HepG2 (cell line): ENCODE data around the gene MBD3. TPM values are rescaled to one million over a fixed set of nuclear protein-coding genes. Genes with fewer than 3 reads are reported as not detected.

Experiments used
- ARHGAP35 ChIP-seq: sonication (generic); formaldehyde crosslinking; IDR thresholded peaks from 2 replicates; pipeline ENCODE4 v1.9.0; 2022; ENCODE audit warnings: mild to moderate bottlenecking, inconsistent platforms, moderate library complexity, missing genetic modification reagents, borderline replicate concordance
- CCDC6 ChIP-seq: sonication (generic); formaldehyde crosslinking; IDR thresholded peaks from 2 replicates; pipeline ENCODE4 v1.8.1; 2022; ENCODE audit warnings: mild to moderate bottlenecking, missing genetic modification reagents, moderate library complexity
- ELF4 ChIP-seq: sonication (generic); formaldehyde crosslinking; IDR thresholded peaks from 2 replicates; pipeline ENCODE4 v1.5.0; 2020; ENCODE audit warnings: missing genetic modification reagents, mild to moderate bottlenecking, moderate library complexity, borderline replicate concordance
- JUND ChIP-seq: sonication (generic); formaldehyde crosslinking; IDR thresholded peaks from 2 replicates; pipeline ENCODE4 v1.8.0; 2022; ENCODE audit warnings: mild to moderate bottlenecking, missing genetic modification reagents
- KDM4B ChIP-seq: sonication (generic); formaldehyde crosslinking; IDR thresholded peaks from 2 replicates; pipeline ENCODE4 v1.4.0; 2020; ENCODE audit warnings: missing genetic modification reagents
- MEF2D ChIP-seq: sonication (generic); formaldehyde crosslinking; IDR thresholded peaks from 2 replicates; pipeline ENCODE4 v1.5.1; 2020; ENCODE audit warnings: mild to moderate bottlenecking, missing genetic modification reagents
- MTF1 ChIP-seq: sonication (generic); formaldehyde crosslinking; IDR thresholded peaks from 2 replicates; pipeline ENCODE4 v1.5.0; 2020; ENCODE audit warnings: missing genetic modification reagents
- NCOR1 ChIP-seq: fragments of 200-600 bp; sonication (generic); IDR thresholded peaks from 2 replicates; pipeline ENCODE4 v1.7.0; 2017; ENCODE audit warnings: antibody characterized with exemption, low read length, borderline replicate concordance
- NFYB ChIP-seq: sonication (generic); formaldehyde crosslinking; IDR thresholded peaks from 2 replicates; pipeline ENCODE4 v1.4.0; 2020; ENCODE audit warnings: missing genetic modification reagents
- PLRG1 ChIP-seq: fragments of 450-650 bp; conservative IDR thresholded peaks from 2 replicates; pipeline ENCODE4 v1.6.1; 2016
- STAT6 ChIP-seq: sonication (generic); formaldehyde crosslinking; IDR thresholded peaks from 2 replicates; pipeline ENCODE4 v1.4.0; 2020; ENCODE audit warnings: missing genetic modification reagents, mild to moderate bottlenecking, borderline replicate concordance
- TEAD3 ChIP-seq: optimal IDR thresholded peaks from 2 replicates; pipeline ENCODE3; 2016; ENCODE audit warnings: borderline replicate concordance
- THAP7 ChIP-seq: sonication (generic); formaldehyde crosslinking; IDR thresholded peaks from 2 replicates; pipeline ENCODE4 v1.8.1; 2023; ENCODE audit warnings: mild to moderate bottlenecking, missing genetic modification reagents
- YEATS2 ChIP-seq: sonication (generic); formaldehyde crosslinking; IDR thresholded peaks from 2 replicates; pipeline ENCODE4 v1.4.0; 2020; ENCODE audit warnings: missing genetic modification reagents, borderline replicate concordance
- ZFP36 ChIP-seq: fragments of 150-350 bp; IDR thresholded peaks from 2 replicates; pipeline ENCODE4 v1.6.1; 2018; ENCODE audit warnings: borderline replicate concordance, low read length, low read depth; ENCODE audit not compliant: partially characterized antibody
- ZFP90 ChIP-seq: sonication (generic); formaldehyde crosslinking; IDR thresholded peaks from 2 replicates; pipeline ENCODE4 v1.8.0; 2022; ENCODE audit warnings: missing genetic modification reagents, mild to moderate bottlenecking, inconsistent platforms, borderline replicate concordance
- ZNF12 ChIP-seq: sonication (generic); formaldehyde crosslinking; IDR thresholded peaks from 2 replicates; pipeline ENCODE4 v1.5.0; 2020; ENCODE audit warnings: missing genetic modification reagents
- ZNF839 ChIP-seq: sonication (generic); formaldehyde crosslinking; IDR thresholded peaks from 2 replicates; pipeline ENCODE4 v1.4.0; 2020; ENCODE audit warnings: missing genetic modification reagents, mild to moderate bottlenecking, borderline replicate concordance
- ZSCAN12 ChIP-seq: sonication (generic); formaldehyde crosslinking; IDR thresholded peaks from 2 replicates; pipeline ENCODE4 v1.9.0; 2021; ENCODE audit warnings: mild to moderate bottlenecking, missing genetic modification reagents
- polyA plus RNA-seq, 8 experiments: library from polyadenylated mRNA; depleted of rRNA in 3 of 8; stranded (reverse) in 7 of 8; unstranded in 1 of 8; fragments of >200 nt; fragmentation: Illumina TruSeq in 4 of 8; extraction: Trizol in 4 of 8; gene quantifications; 2 replicates each; pipeline versions ENCODE4 v1.2.1 to v1.2.3, GENCODE V29; 2011 to 2016; ENCODE audit warnings: low read depth in 4 of 8, missing spikeins in 1 of 8, mixed read lengths in 1 of 8; ENCODE audit not compliant: insufficient read depth in 1 of 8
- total RNA-seq, 5 experiments: library from RNA; depleted of rRNA; stranded (reverse); fragments of >200 nt; fragmentation: Illumina TruSeq; extraction: Trizol; gene quantifications; 2 replicates each; pipeline ENCODE4 v1.2.3, GENCODE V29; 2016; ENCODE audit warnings: low read depth in 1 of 5
- TF ChIP-seq, protein P1 (sequence below): sonication (generic); formaldehyde crosslinking; conservative IDR thresholded peaks from 2 replicates; pipeline ENCODE4 v1.8.1; 2023; ENCODE audit warnings: missing genetic modification reagents
- TF ChIP-seq, protein P2 (sequence below): sonication (generic); formaldehyde crosslinking; IDR thresholded peaks from 2 replicates; pipeline ENCODE4 v1.4.0; 2020; ENCODE audit warnings: missing genetic modification reagents
- TF ChIP-seq, protein P3 (sequence below): IDR thresholded peaks from 2 replicates; pipeline ENCODE4 v1.6.1; 2016; ENCODE audit warnings: missing compliant biosample characterization, missing genetic modification reagents, borderline replicate concordance

MBD3 gene
- total and polyA plus RNA-seq, 2 of the 13 experiments (the other 11 are each of a cell fraction or from before 2014, with no cell fraction given) = 21.2 to 76.9 TPM

GRCh38 chr19:1568320-1569019 lies 24.2 kb downstream of the MBD3 start, which contains the start of gene MEX3D (continued):
- TF ChIP-seq THAP7 (CRISPR knock-in tag) (no peak), YEATS2 (CRISPR knock-in tag) (no peak), ZNF839 (CRISPR knock-in tag) (no peak; the same call in 1 of the 2 replicates), TEAD3 (CRISPR knock-in tag) (no peak), ZFP90 (CRISPR knock-in tag) (no peak; the same call in 1 of the 2 replicates), ZFP36 (no peak), ZNF12 (CRISPR knock-in tag) (peak; percentile 52; the same call in 1 of the 2 replicates), KDM4B (CRISPR knock-in tag) (no peak), ARHGAP35 (CRISPR knock-in tag) (no peak), MEF2D (no peak), PLRG1 (no peak), STAT6 (CRISPR knock-in tag) (no peak), JUND (CRISPR knock-in tag) (no peak), MTF1 (CRISPR knock-in tag) (no peak), ELF4 (CRISPR knock-in tag) (no peak), ZSCAN12 (CRISPR knock-in tag) (no peak), CCDC6 (CRISPR knock-in tag) (peak; percentile 81; the same call in 1 of the 2 replicates), NCOR1 (no peak), NFYB (CRISPR knock-in tag) (no peak)
- TF ChIP-seq, protein P1, sequence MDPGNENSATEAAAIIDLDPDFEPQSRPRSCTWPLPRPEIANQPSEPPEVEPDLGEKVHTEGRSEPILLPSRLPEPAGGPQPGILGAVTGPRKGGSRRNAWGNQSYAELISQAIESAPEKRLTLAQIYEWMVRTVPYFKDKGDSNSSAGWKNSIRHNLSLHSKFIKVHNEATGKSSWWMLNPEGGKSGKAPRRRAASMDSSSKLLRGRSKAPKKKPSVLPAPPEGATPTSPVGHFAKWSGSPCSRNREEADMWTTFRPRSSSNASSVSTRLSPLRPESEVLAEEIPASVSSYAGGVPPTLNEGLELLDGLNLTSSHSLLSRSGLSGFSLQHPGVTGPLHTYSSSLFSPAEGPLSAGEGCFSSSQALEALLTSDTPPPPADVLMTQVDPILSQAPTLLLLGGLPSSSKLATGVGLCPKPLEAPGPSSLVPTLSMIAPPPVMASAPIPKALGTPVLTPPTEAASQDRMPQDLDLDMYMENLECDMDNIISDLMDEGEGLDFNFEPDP = no peak
- TF ChIP-seq, protein P2, sequence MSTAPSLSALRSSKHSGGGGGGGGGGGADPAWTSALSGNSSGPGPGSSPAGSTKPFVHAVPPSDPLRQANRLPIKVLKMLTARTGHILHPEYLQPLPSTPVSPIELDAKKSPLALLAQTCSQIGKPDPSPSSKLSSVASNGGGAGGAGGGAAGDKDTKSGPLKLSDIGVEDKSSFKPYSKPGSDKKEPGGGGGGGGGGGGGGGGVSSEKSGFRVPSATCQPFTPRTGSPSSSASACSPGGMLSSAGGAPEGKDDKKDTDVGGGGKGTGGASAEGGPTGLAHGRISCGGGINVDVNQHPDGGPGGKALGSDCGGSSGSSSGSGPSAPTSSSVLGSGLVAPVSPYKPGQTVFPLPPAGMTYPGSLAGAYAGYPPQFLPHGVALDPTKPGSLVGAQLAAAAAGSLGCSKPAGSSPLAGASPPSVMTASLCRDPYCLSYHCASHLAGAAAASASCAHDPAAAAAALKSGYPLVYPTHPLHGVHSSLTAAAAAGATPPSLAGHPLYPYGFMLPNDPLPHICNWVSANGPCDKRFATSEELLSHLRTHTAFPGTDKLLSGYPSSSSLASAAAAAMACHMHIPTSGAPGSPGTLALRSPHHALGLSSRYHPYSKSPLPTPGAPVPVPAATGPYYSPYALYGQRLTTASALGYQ (CRISPR knock-in tag) = no peak
- TF ChIP-seq, protein P3, sequence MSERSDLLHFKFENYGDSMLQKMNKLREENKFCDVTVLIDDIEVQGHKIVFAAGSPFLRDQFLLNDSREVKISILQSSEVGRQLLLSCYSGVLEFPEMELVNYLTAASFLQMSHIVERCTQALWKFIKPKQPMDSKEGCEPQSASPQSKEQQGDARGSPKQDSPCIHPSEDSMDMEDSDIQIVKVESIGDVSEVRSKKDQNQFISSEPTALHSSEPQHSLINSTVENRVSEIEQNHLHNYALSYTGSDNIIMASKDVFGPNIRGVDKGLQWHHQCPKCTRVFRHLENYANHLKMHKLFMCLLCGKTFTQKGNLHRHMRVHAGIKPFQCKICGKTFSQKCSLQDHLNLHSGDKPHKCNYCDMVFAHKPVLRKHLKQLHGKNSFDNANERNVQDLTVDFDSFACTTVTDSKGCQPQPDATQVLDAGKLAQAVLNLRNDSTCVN = 0 out of 2 replicates have a peak, but pooled peaks have one; percentile 48
